HCT116 (cell line): Measurements from ENCODE around the gene VSTM1. TPM values are rescaled to one million over a fixed set of nuclear protein-coding genes. Genes with fewer than 3 reads are reported as not detected.

ENCODE experiments used
- ATAC-seq: fragments of 200-7000 bp; cut with Tn5 transposase; 2 replicates; pipeline ENCODE4 v1.9.1; 2020; ENCODE audit warnings: mild to moderate bottlenecking, moderate library complexity
- BruUV-seq: library from RNA; stranded (reverse); fragments of 400-500 nt; replicated peaks from 2 replicates; lab custom pipeline; 2021; lab: Mats Ljungman, UMichigan
- CTCF ChIA-PET: fragments of 300-600 bp; sonication (Branson Sonifier 250); formaldehyde crosslinking; loops from one replicate; lab custom pipeline; 2021; ENCODE audit warnings: antibody characterized with exemption; lab: Charles Lee
- POLR2A ChIA-PET: fragments of 300-600, 350-600 bp; sonication (Branson Sonifier 250); formaldehyde crosslinking; loops from one replicate; lab custom pipeline; 2021; ENCODE audit warnings: antibody characterized with exemption; lab: Charles Lee
- RAD21 ChIA-PET, 2 experiments: fragments of 300-600 bp; sonication (Branson Sonifier 250); formaldehyde crosslinking; loops; one replicate each; lab custom pipeline; 2023; ENCODE audit warnings: low total read pairs in 2 of 2; ENCODE audit not compliant: uncharacterized antibody in 2 of 2, unreplicated experiment in 2 of 2, low non-redundant PET in 1 of 2; lab: Charles Lee
- DNase-seq: peaks from one replicate; pipeline ENCODE4 v3.0.0-alpha.2; 2010; ENCODE audit warnings: low read depth, low spot score
- H2AFZ ChIP-seq: fragments of 200-600 bp; shearing (Covaris generic), sonication (generic); 2 replicates; pipeline ENCODE4 v1.6.1; 2017; ENCODE audit warnings: low read depth, mixed run types, mixed read lengths, antibody characterized with exemption, low read length; ENCODE audit not compliant: poor library complexity, severe bottlenecking
- H3K27ac ChIP-seq: 2 replicates; pipeline ENCODE4 v1.5.1; 2012; ENCODE audit warnings: low read depth, low read length
- H3K27me3 ChIP-seq: fragments of 200-600 bp; sonication (generic); 2 replicates; pipeline ENCODE4 v1.6.1; 2016; ENCODE audit warnings: mixed run types, low read length, mixed read lengths; ENCODE audit not compliant: insufficient read depth
- H3K36me3 ChIP-seq, 2 experiments: fragments of 200-500 bp in 1 of 2; fragments of 200-600 bp in 1 of 2; sonication (Bioruptor generic) in 1 of 2; sonication (generic) in 1 of 2; 2 replicates each; pipeline versions ENCODE4 v1.5.1 to v1.6.1; 2014 to 2016; ENCODE audit warnings: low read length in 2 of 2, inconsistent platforms in 1 of 2, mixed read lengths in 1 of 2, mixed run types in 1 of 2; ENCODE audit not compliant: insufficient read depth in 2 of 2, control insufficient read depth in 1 of 2
- H3K4me1 ChIP-seq, 2 experiments: fragments of 200-600 bp in 1 of 2; sonication (generic) in 1 of 2; 2 replicates each; pipeline versions ENCODE4 v1.5.1 to v1.6.1; 2012 to 2017; ENCODE audit warnings: low read length in 2 of 2, inconsistent platforms in 1 of 2, mild to moderate bottlenecking in 1 of 2, mixed read lengths in 1 of 2, mixed run types in 1 of 2, moderate library complexity in 1 of 2; ENCODE audit not compliant: insufficient read depth in 2 of 2, control insufficient read depth in 1 of 2
- H3K4me2 ChIP-seq: fragments of 200-600 bp; sonication (generic); 2 replicates; pipeline ENCODE4 v1.6.1; 2017; ENCODE audit warnings: mixed run types, low read length, mixed read lengths
- H3K4me3 ChIP-seq, 2 experiments: fragments of 200-600 bp in 1 of 2; sonication (generic) in 1 of 2; replicated peaks in 1 of 2; 2 replicates each; pipeline ENCODE4 v1.5.1; 2011 to 2016; ENCODE audit warnings: low read length in 2 of 2, control low read depth in 1 of 2, low read depth in 1 of 2, mild to moderate bottlenecking in 1 of 2, mixed read lengths in 1 of 2, mixed run types in 1 of 2
- H3K79me2 ChIP-seq: fragments of 200-600 bp; sonication (generic); 2 replicates; pipeline ENCODE4 v1.6.1; 2017; ENCODE audit warnings: mild to moderate bottlenecking, mixed run types, low read length, moderate library complexity, mixed read lengths; ENCODE audit not compliant: insufficient read depth
- H3K9ac ChIP-seq: fragments of 200-600 bp; sonication (generic); 2 replicates; pipeline ENCODE4 v1.6.1; 2016; ENCODE audit warnings: low read length, mixed read lengths
- H3K9me2 ChIP-seq: fragments of 200-600 bp; sonication (generic), shearing (Covaris generic); 2 replicates; pipeline ENCODE4 v1.6.1; 2017; ENCODE audit warnings: mixed run types, mild to moderate bottlenecking, moderate library complexity; ENCODE audit not compliant: insufficient read depth
- H3K9me3 ChIP-seq, 2 experiments: fragments of 200-500 bp in 1 of 2; fragments of 200-600 bp in 1 of 2; sonication (Bioruptor generic) in 1 of 2; sonication (generic) in 1 of 2; 2 replicates each; pipeline ENCODE4 v1.6.1; 2014 to 2017; ENCODE audit warnings: low read length in 2 of 2, mixed read lengths in 2 of 2, inconsistent platforms in 1 of 2, low read depth in 1 of 2, mild to moderate bottlenecking in 1 of 2, mixed run types in 1 of 2, moderate library complexity in 1 of 2; ENCODE audit not compliant: control insufficient read depth in 1 of 2, insufficient read depth in 1 of 2
- H4K20me1 ChIP-seq: fragments of 200-600 bp; sonication (generic), shearing (Covaris generic); 2 replicates; pipeline ENCODE4 v1.6.1; 2017; ENCODE audit warnings: mixed run types, mild to moderate bottlenecking, moderate library complexity; ENCODE audit not compliant: insufficient read depth
- CEBPB ChIP-seq: IDR thresholded peaks from 2 replicates; pipeline ENCODE4 v1.6.1; 2012; ENCODE audit warnings: low read depth
- EZH2 ChIP-seq: fragments of 200-600 bp; sonication (generic); IDR thresholded peaks from 2 replicates; pipeline ENCODE4 v1.6.1; 2017; ENCODE audit warnings: antibody characterized with exemption, mixed run types
- SIN3A ChIP-seq: IDR thresholded peaks from 2 replicates; pipeline ENCODE4 v1.6.1; 2012; ENCODE audit warnings: low read depth
- SRF ChIP-seq: IDR thresholded peaks from 2 replicates; pipeline ENCODE4 v1.6.1; 2012; ENCODE audit warnings: low read depth
- TCF7L2 ChIP-seq: IDR thresholded peaks from 2 replicates; pipeline ENCODE4 v1.7.0; 2011; ENCODE audit warnings: borderline replicate concordance, inconsistent platforms; ENCODE audit not compliant: insufficient read depth, insufficient read length; ENCODE audit errors: extremely low read depth
- intact Hi-C: fragments of 100-400 bp; cut with micrococcal nuclease; formaldehyde crosslinking; loops from 2 replicates; pipeline ENCODE4 v1.10.0; 2022
- total RNA-seq: library from RNA; stranded (reverse); gene quantifications from one replicate; pipeline ENCODE4 v1.2.1, GENCODE V29; 2021; ENCODE audit not compliant: unreplicated experiment
- TF ChIP-seq, protein P1 (sequence below): IDR thresholded peaks from 2 replicates; pipeline ENCODE4 v1.6.1; 2011; ENCODE audit warnings: mild to moderate bottlenecking, low read length, moderate library complexity; ENCODE audit not compliant: insufficient replicate concordance; ENCODE audit errors: extremely low read depth

VSTM1 gene
- total RNA-seq, 1 experiment from 2014 or later = not detected

DNA sequence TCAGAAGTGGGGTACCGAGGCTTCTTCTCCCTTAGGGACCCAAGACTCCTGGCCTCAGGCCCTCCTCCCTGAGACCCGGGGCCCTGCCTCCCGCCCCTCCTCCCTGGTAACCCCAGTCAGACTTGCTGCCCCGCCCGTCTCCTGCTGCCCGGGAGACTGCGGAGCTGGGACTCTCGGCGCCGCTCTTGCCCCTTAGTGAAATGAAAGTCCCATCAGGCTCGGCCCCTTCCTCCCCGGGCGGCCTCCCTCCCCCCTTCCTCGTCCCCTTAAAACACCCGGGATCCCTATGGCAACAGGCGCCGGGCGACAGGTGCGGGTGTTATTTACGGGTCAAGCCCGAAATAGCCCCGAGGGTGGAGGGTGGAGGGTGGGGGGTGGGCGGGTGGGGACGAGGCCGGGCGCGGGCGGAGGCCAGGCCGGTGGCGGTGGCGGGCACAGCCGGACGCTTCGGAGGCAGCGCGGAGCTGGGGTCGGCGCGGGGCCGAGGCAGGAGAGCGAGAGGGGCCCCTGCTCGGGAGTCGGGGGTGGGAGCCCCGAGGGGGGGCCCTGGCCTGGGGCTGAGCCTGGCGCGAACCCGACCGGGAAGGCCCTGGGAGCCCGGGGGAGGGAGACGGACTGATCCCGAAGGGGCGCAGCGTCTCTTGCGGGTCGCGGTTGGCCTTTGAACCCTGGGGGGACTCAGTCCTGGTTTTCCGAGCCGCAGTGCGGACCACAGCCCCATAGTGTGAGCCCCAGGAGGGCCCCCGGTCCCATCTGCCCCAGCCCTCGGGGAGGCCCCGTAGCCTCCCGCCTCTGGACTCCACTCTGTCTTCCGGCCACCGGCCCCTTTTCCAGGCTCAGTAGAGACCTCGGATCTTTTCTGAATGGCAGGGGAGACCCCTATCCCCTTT, 72.2 kb downstream of the VSTM1 start, which contains the start of gene CACNG6:
CACNG6 (plus strand) TSS at position 414 of the 890 bp plus-strand sequence. CDS start 1,241 bp downstream, outside the sequence.
- Histone ChIP-seq H3K9me3 (no peaks in the 10 kb centered on the region), H3K4me3 (peak within 1 kb of the TSS in 1 of 2 experiments; percentile 23; a peak in 1 of 4 replicates)
- BruUV-seq = no TSS peak
- TF ChIP-seq EZH2 (no peak), SRF (no peak), TCF7L2 (no peak), CEBPB (no peak), SIN3A (no peak)
- TF ChIP-seq, protein P1, sequence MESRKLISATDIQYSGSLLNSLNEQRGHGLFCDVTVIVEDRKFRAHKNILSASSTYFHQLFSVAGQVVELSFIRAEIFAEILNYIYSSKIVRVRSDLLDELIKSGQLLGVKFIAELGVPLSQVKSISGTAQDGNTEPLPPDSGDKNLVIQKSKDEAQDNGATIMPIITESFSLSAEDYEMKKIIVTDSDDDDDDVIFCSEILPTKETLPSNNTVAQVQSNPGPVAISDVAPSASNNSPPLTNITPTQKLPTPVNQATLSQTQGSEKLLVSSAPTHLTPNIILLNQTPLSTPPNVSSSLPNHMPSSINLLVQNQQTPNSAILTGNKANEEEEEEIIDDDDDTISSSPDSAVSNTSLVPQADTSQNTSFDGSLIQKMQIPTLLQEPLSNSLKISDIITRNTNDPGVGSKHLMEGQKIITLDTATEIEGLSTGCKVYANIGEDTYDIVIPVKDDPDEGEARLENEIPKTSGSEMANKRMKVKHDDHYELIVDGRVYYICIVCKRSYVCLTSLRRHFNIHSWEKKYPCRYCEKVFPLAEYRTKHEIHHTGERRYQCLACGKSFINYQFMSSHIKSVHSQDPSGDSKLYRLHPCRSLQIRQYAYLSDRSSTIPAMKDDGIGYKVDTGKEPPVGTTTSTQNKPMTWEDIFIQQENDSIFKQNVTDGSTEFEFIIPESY = no peak
- TF ChIP-seq, all 23 proteins: peak for 0
- Histone ChIP-seq H3K4me1 (peaks cover 0 to 14% of the 10 kb centered on the region in 2 experiments; a peak in 1 of 4 replicates), H2AFZ (no peak within 1 kb of the TSS), H3K9ac (no peak within 1 kb of the TSS), H3K27ac (no peak within 1 kb of the TSS), H3K79me2 (no peaks in the 10 kb centered on the region), H3K9me2 (no peaks in the 10 kb centered on the region), H3K36me3 (no peaks in the 10 kb centered on the region), H3K27me3 (no peaks in the 10 kb centered on the region), H4K20me1 (no peaks in the 10 kb centered on the region), H3K4me2 (peak within 1 kb of the TSS; percentile 55)
- POLR2A ChIA-PET = no interaction called here
- CTCF ChIA-PET = no interaction called here
- RAD21 ChIA-PET = no interaction called here
- no peak for DNase-seq
- ATAC-seq = peak; percentile 61; the same call in 1 of the 2 replicates
- intact Hi-C loops = no loop called here

Other genes starting within 250 kb of the VSTM1 start
- 0.25 TPM for gene NLRP12, start 239.6 kb downstream of the VSTM1 start, total RNA-seq
- gene MYADM, start 196.0 kb downstream of the VSTM1 start, total RNA-seq = 79.6 TPM
- 2.8 TPM for gene PRKCG, start 181.7 kb downstream of the VSTM1 start, total RNA-seq
- gene CACNG7, start 154.6 kb downstream of the VSTM1 start, total RNA-seq = not detected
- 0.93 TPM for gene CACNG8, start 101.0 kb downstream of the VSTM1 start, total RNA-seq
- 0.15 TPM for gene CACNG6, start 72.3 kb downstream of the VSTM1 start, total RNA-seq
- gene TARM1, start 17.5 kb upstream of the VSTM1 start, total RNA-seq = not detected
- 0.59 TPM for gene OSCAR, start 36.9 kb upstream of the VSTM1 start, total RNA-seq
- 149 TPM for gene NDUFA3, start 39.0 kb upstream of the VSTM1 start, total RNA-seq
- gene TFPT, start 51.8 kb upstream of the VSTM1 start, total RNA-seq = 7.1 TPM
- gene PRPF31, start 51.9 kb upstream of the VSTM1 start, total RNA-seq = 99.0 TPM
- gene CNOT3, start 73.9 kb upstream of the VSTM1 start, total RNA-seq = 76.7 TPM
- gene LENG1, start 95.8 kb upstream of the VSTM1 start, total RNA-seq = 7.6 TPM
- gene TMC4, start 109.3 kb upstream of the VSTM1 start, total RNA-seq = 60.3 TPM
- gene MBOAT7, start 125.7 kb upstream of the VSTM1 start, total RNA-seq = 113 TPM
- gene TSEN34, start 127.4 kb upstream of the VSTM1 start, total RNA-seq = 99.9 TPM
- 1,666 TPM for gene RPS9, start 137.0 kb upstream of the VSTM1 start, total RNA-seq
- 0.12 TPM for gene LILRB3, start 159.1 kb upstream of the VSTM1 start, total RNA-seq
- not detected for gene LILRA6, start 178.9 kb upstream of the VSTM1 start, total RNA-seq
- not detected for gene LILRB5, start 193.4 kb upstream of the VSTM1 start, total RNA-seq
- not detected for gene LILRB2, start 217.2 kb upstream of the VSTM1 start, total RNA-seq
- not detected for gene LILRA5, start 249.3 kb upstream of the VSTM1 start, total RNA-seq